VCaP (cell line): ENCODE results near the gene ABCA6.
"Not testable (repeated sequence)": the region's sequence is repeated elsewhere in the genome, so short reads cannot be mapped to it uniquely, and the experiment has no call there.

ENCODE experiments used
- H3K27ac ChIP-seq: fragments of 450-650 bp; 2 replicates; pipeline ENCODE4 v1.5.1; 2017
- TF ChIP-seq, protein P1 (sequence below): fragments of 450-650 bp; conservative IDR thresholded peaks from 2 replicates; pipeline ENCODE4 v1.5.1; 2017; ENCODE audit warnings: mild to moderate bottlenecking, moderate library complexity

ABCA6 gene

DNA sequence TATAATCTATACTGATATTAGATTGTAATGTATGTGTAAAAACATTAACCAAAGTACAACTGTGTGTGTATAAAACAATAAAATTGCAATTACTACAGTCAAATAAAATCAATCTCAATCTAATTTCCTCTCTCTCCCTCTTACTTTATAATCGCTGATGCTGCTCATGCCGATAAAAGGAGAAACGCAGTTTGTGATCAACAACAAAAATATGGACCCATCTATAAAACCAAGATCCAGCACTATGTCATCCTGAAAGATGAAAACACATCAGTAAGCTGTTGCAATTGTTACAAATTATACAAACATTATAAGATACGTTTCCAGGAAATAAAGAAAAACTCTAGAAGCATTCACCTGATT lies 33.5 kb upstream of the ABCA6 start:
- no peak overlapping the region for H3K27ac ChIP-seq
- TF ChIP-seq, protein P1, sequence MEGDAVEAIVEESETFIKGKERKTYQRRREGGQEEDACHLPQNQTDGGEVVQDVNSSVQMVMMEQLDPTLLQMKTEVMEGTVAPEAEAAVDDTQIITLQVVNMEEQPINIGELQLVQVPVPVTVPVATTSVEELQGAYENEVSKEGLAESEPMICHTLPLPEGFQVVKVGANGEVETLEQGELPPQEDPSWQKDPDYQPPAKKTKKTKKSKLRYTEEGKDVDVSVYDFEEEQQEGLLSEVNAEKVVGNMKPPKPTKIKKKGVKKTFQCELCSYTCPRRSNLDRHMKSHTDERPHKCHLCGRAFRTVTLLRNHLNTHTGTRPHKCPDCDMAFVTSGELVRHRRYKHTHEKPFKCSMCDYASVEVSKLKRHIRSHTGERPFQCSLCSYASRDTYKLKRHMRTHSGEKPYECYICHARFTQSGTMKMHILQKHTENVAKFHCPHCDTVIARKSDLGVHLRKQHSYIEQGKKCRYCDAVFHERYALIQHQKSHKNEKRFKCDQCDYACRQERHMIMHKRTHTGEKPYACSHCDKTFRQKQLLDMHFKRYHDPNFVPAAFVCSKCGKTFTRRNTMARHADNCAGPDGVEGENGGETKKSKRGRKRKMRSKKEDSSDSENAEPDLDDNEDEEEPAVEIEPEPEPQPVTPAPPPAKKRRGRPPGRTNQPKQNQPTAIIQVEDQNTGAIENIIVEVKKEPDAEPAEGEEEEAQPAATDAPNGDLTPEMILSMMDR = no peak

DNA sequence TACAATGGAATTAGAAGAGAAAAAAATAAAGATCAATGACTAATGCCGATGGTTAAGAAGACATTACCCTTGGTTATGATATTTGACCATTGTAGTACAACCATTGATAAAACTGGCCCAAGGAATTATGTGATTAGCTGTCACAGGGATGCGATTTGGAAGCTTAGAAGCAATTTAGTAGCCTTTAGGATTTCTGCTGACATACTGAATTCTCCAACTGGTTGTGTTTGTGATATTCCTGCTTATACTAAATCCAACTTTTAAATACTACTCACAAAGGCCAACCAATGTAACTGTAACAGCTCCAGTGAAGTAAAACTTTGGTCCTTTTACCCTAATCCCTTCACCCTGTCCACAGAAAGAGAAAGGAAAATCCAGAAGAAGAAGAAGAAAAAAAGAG lies 31.4 kb upstream of the ABCA6 start:
- TF ChIP-seq, protein P1 = no peak

DNA sequence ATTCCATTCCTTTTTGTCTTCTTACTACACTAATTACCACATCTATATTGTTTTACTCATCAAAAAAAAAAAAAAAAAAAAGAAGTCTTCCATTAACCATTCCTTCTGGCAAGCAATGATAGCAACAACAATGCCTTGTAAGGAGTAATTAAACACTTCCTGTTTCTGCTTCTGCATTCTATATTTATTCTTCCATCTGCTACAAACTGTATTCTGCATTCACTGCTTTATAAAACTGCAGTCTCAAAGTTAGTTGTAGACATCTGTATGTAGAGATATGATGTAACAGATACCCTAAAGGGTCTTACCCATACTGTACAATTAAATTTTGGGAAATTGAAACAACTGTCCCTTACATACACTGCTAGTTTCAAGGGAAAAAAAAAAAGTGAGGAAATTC lies 28.7 kb upstream of the ABCA6 start:
- TF ChIP-seq, protein P1 = no peak
- no peak overlapping the region for H3K27ac ChIP-seq

More for the DNA sequence above, 31.4 kb upstream of the ABCA6 start:
- H3K27ac ChIP-seq = no peak overlapping the region

DNA sequence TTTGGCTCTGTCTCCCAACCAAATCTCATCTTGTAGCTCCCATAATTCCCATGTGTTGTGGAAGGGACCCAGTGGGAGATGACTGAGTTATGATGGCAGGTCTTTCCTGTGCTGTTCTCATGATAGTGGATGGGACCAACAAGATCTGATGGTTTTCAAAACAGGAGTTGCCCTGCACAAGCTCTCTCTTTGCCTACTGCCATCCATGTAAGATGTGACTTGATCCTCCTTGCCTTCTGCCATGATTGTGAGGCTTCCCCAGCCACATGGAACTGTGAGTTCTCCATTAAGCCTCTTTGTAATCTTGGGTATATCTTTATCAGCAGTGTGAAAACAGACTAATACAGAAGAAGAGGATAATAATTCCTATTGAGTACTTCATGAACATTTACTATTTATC lies 26.9 kb upstream of the ABCA6 start:
- not testable (repeated sequence) for H3K27ac ChIP-seq

DNA sequence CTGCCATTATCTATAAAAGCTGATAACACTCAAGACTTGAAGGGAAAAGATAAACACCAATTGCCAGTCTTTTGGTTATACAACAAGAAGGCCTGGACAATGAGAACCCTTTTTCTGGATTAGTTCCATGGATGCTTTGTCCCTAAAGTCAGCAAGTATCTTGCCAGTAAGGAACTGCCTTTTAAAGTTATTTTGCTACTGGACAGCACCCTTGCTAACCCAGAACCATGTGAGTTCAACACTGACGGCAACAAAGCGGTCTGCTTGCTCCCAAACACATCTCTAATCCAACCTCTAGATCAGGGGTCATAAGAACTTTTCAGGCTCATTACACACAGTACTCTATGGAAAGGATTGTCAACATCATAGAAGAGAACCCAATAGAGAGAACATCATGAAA lies 25.3 kb upstream of the ABCA6 start:
- TF ChIP-seq, protein P1 = no peak
- no peak overlapping the region for H3K27ac ChIP-seq

DNA sequence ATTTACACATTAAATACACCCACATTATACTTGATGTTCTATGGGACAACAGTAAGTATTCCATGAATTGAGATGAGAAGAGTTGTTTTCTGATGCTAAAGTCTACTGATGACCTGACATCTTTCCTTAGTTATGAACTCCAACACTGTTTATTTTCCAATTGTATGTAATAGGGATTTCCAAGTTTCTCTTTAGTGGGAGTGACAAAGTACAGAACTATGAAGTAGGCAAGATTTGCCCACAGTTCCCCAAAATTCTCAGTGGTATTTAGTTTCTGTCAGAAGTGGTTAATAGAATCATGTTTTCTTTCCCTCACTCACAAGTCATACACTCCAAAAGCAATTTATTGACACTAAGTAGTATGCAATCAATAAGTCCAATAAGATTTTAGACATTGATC lies 22.5 kb upstream of the ABCA6 start:
- TF ChIP-seq, protein P1 = no peak
- H3K27ac ChIP-seq = no peak overlapping the region

DNA sequence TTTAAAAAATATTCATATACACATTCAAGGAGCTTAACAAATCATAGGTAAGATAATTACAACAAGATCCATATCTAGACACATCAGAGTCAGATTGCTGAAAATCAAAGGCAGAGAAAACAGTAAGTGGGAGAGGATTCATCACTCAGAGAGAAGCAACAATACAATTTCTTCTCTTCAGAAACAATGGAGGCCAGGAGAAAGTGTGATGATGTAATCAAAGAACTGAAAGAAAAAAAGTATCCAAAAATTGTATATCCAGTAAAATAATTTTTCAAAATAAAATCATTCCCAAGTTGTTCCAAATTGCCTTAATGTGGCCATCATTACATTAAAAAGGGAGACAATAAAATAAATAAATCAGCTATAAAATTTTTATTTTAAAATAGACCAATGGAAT lies 17.7 kb upstream of the ABCA6 start:
- H3K27ac ChIP-seq = no peak overlapping the region
- TF ChIP-seq, protein P1 = no peak

DNA sequence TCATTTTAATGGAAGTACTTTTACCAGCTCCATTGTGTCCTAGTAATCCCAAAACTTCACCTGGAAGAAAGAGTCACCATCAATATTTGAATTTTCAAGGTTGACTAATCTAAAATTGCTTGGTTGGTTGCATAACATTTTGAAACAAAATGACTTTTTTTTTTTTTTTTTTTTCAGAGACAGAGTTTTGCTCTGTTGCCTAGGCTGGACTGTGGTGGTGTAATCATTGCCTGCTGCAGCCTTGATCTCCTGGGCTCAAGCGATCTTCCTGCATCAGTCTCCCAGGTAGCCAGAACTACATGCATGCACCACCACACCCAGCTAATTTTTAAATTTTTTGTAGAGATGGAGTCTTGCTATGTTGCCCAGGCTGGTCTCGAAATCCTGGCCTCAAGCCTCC lies 12.6 kb upstream of the ABCA6 start:
- TF ChIP-seq, protein P1 = no peak
- H3K27ac ChIP-seq = no peak overlapping the region
